HL-60/S4 (cell line): ENCODE data around the gene TMPRSS12.
"Not testable (repeated sequence)": the region's sequence is repeated elsewhere in the genome, so short reads cannot be mapped to it uniquely, and the experiment has no call there.

ENCODE experiments used
- in situ Hi-C: fragments of 300-500 bp; cut with MboI; formaldehyde crosslinking; loops from 2 replicates; pipeline ENCODE4 v1.14.3; 2022; ENCODE audit warnings: low sequenced_read_pairs

The TMPRSS12 gene

GRCh38 chr12:50855218-50855617, 12.5 kb downstream of the TMPRSS12 start:
- in situ Hi-C loops = not testable (repeated sequence)

GRCh38 chr12:50855679-50856078, 13.0 kb downstream of the TMPRSS12 start:
- in situ Hi-C loops = not testable (repeated sequence)

GRCh38 chr12:50859621-50860310, 17.0 kb downstream of the TMPRSS12 start:
- in situ Hi-C loops = no loop called here

GRCh38 chr12:50862316-50862715, 19.6 kb downstream of the TMPRSS12 start:
- in situ Hi-C loops = no loop called here

- in situ Hi-C loops = no loop called here
These were observed 22.5 kb downstream of the TMPRSS12 start for GRCh38 chr12:50865266-50865665.

GRCh38 chr12:50868881-50869280, 26.2 kb downstream of the TMPRSS12 start:
- in situ Hi-C loops = not testable (repeated sequence)

- in situ Hi-C loops = no loop called here
These were observed 39.8 kb downstream of the TMPRSS12 start for GRCh38 chr12:50882563-50882962.

- in situ Hi-C loops = no loop called here
These were observed 44.5 kb downstream of the TMPRSS12 start for GRCh38 chr12:50887191-50887590.

GRCh38 chr12:50888666-50889065, 45.9 kb downstream of the TMPRSS12 start:
- in situ Hi-C loops = no loop called here

- in situ Hi-C loops = no loop called here
These were observed 51.5 kb downstream of the TMPRSS12 start for GRCh38 chr12:50894241-50894640.

- in situ Hi-C loops = no loop called here
These were observed 59.0 kb downstream of the TMPRSS12 start for GRCh38 chr12:50901685-50902113.

- in situ Hi-C loops = not testable (repeated sequence)
These were observed 65.8 kb downstream of the TMPRSS12 start for GRCh38 chr12:50908479-50908878.

- in situ Hi-C loops = not testable (repeated sequence)
These were observed 69.6 kb downstream of the TMPRSS12 start for GRCh38 chr12:50912361-50912760.

GRCh38 chr12:50913224-50913623, 70.5 kb downstream of the TMPRSS12 start:
- in situ Hi-C loops = no loop called here

GRCh38 chr12:50914872-50915484, 72.3 kb downstream of the TMPRSS12 start:
- in situ Hi-C loops = no loop called here

GRCh38 chr12:50916292-50916691, 73.6 kb downstream of the TMPRSS12 start:
- in situ Hi-C loops = no loop called here

- in situ Hi-C loops = no loop called here
These were observed 76.0 kb downstream of the TMPRSS12 start for GRCh38 chr12:50918584-50919316.

- in situ Hi-C loops = no loop called here
These were observed 80.1 kb downstream of the TMPRSS12 start for GRCh38 chr12:50922820-50923219.

GRCh38 chr12:50923361-50924130, 80.8 kb downstream of the TMPRSS12 start:
- in situ Hi-C loops = no loop called here

- in situ Hi-C loops = no loop called here
These were observed 81.4 kb downstream of the TMPRSS12 start for GRCh38 chr12:50924131-50924438.
